Measurements from ENCODE around the gene DTNBP1. TPM values are rescaled to one million over a fixed set of nuclear protein-coding genes. Genes with fewer than 3 reads are reported as not detected.
"Not testable (repeated sequence)": the region's sequence is repeated elsewhere in the genome, so short reads cannot be mapped to it uniquely, and the experiment has no call there.

DTNBP1 gene
- total and polyA plus RNA-seq, 2 donors (not counting 1 experiment from before 2014, with no cell fraction given), result 9.9 to 13.6 TPM

DNA sequence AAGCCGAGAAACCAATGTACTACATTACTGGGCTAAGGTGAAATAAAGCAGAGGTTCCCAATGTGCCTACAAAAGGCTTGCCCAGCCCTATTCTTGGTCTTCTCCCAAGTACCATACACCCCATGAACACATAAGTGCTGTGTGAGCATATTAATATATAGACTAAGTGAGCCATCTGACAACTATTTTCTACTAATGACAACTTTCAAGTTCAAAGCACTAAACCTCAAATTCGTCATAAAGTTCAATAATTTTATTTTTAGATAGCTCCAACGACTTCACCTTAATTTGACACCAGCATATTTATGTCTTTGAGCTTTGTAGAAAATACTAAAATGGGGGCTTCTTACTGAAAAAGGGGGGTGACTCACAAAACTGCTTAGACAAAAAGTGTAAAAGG, 6.7 kb downstream of the DTNBP1 start:
- Histone ChIP-seq H3K79me2 (ENCODE audit: control insufficient read depth, insufficient read depth, low read length) (no peaks in the 10 kb centered on the region), H3K36me3 (ENCODE audit: control insufficient read depth, insufficient read depth, low read length) (no peaks in the 10 kb centered on the region), H3K9me3 (ENCODE audit: control insufficient read depth, insufficient read depth, low read depth, low read length) (no peaks in the 10 kb centered on the region), H3K9ac (ENCODE audit: insufficient read depth, low read length) (no peak overlapping the region), H3K4me1 (ENCODE audit: control insufficient read depth, extremely low read depth, insufficient read depth, low read length) (no peaks in the 10 kb centered on the region), H3K4me2 (ENCODE audit: extremely low read depth, insufficient read depth, low read length) (no peak overlapping the region), H2AFZ (ENCODE audit: low read length) (no peak overlapping the region), H3K4me3 (replicated peaks in 1 of 4; ENCODE audit: control extremely low read depth in 1 of 4, insufficient read depth in 1 of 4, low read depth in 3 of 4, low read length in 4 of 4) (no peak overlapping the region), H3K27me3 (ENCODE audit: control insufficient read depth, insufficient read depth, low read length) (no peaks in the 10 kb centered on the region), H4K20me1 (ENCODE audit: control insufficient read depth, extremely low read depth, insufficient read depth, low read length) (no peaks in the 10 kb centered on the region), H3K27ac (ENCODE audit: insufficient read depth, low read length) (no peak overlapping the region)
- no peak for TF ChIP-seq EZH2 (IDR thresholded peaks at IDR 0.05; ENCODE audit: low read length, missing control alignments)
- TF ChIP-seq, protein P1, sequence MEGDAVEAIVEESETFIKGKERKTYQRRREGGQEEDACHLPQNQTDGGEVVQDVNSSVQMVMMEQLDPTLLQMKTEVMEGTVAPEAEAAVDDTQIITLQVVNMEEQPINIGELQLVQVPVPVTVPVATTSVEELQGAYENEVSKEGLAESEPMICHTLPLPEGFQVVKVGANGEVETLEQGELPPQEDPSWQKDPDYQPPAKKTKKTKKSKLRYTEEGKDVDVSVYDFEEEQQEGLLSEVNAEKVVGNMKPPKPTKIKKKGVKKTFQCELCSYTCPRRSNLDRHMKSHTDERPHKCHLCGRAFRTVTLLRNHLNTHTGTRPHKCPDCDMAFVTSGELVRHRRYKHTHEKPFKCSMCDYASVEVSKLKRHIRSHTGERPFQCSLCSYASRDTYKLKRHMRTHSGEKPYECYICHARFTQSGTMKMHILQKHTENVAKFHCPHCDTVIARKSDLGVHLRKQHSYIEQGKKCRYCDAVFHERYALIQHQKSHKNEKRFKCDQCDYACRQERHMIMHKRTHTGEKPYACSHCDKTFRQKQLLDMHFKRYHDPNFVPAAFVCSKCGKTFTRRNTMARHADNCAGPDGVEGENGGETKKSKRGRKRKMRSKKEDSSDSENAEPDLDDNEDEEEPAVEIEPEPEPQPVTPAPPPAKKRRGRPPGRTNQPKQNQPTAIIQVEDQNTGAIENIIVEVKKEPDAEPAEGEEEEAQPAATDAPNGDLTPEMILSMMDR (conservative IDR thresholded peaks at IDR 0.05 in 1 of 2, IDR thresholded peaks at IDR 0.05 in 1 of 2; ENCODE audit: low read depth in 1 of 2, low read length in 2 of 2), result no peak
- no peak for DNase-seq (ENCODE audit: low read depth in 2 of 2)

- H3K4me3 ChIP-seq (replicated peaks in 1 of 4; ENCODE audit: control extremely low read depth in 1 of 4, insufficient read depth in 1 of 4, low read depth in 3 of 4, low read length in 4 of 4), result no peak overlapping the region
These were observed 8.6 kb downstream of the DTNBP1 start for GRCh38 chr6:15654250-15654649.

GRCh38 chr6:15653581-15653980, 9.2 kb downstream of the DTNBP1 start:
- H3K27ac ChIP-seq (ENCODE audit: insufficient read depth, low read length), result no peak overlapping the region
- no peak for TF ChIP-seq EZH2 (IDR thresholded peaks at IDR 0.05; ENCODE audit: low read length, missing control alignments)
- no peak overlapping the region for H3K4me2 ChIP-seq (ENCODE audit: extremely low read depth, insufficient read depth, low read length)
- H3K36me3 ChIP-seq (ENCODE audit: control insufficient read depth, insufficient read depth, low read length), result no peaks in the 10 kb centered on the region
- no peak overlapping the region for H2AFZ ChIP-seq (ENCODE audit: low read length)
- H4K20me1 ChIP-seq (ENCODE audit: control insufficient read depth, extremely low read depth, insufficient read depth, low read length), result no peaks in the 10 kb centered on the region
- H3K27me3 ChIP-seq (ENCODE audit: control insufficient read depth, insufficient read depth, low read length), result no peaks in the 10 kb centered on the region
- no peak for DNase-seq (ENCODE audit: low read depth in 2 of 2)
- no peak overlapping the region for H3K9ac ChIP-seq (ENCODE audit: insufficient read depth, low read length)
- no peaks in the 10 kb centered on the region for H3K79me2 ChIP-seq (ENCODE audit: control insufficient read depth, insufficient read depth, low read length)
- no peaks in the 10 kb centered on the region for H3K4me1 ChIP-seq (ENCODE audit: control insufficient read depth, extremely low read depth, insufficient read depth, low read length)
- H3K9me3 ChIP-seq (ENCODE audit: control insufficient read depth, insufficient read depth, low read depth, low read length), result no peaks in the 10 kb centered on the region
- H3K4me3 ChIP-seq (replicated peaks in 1 of 4; ENCODE audit: control extremely low read depth in 1 of 4, insufficient read depth in 1 of 4, low read depth in 3 of 4, low read length in 4 of 4), result no peak overlapping the region

More at GRCh38 chr6:15654250-15654649, 8.6 kb downstream of the DTNBP1 start:
- H3K9me3 ChIP-seq (ENCODE audit: control insufficient read depth, insufficient read depth, low read depth, low read length), result no peaks in the 10 kb centered on the region
- H4K20me1 ChIP-seq (ENCODE audit: control insufficient read depth, extremely low read depth, insufficient read depth, low read length), result no peaks in the 10 kb centered on the region
- no peak overlapping the region for H3K4me2 ChIP-seq (ENCODE audit: extremely low read depth, insufficient read depth, low read length)
- H2AFZ ChIP-seq (ENCODE audit: low read length), result no peak overlapping the region
- no peaks in the 10 kb centered on the region for H3K27me3 ChIP-seq (ENCODE audit: control insufficient read depth, insufficient read depth, low read length)
- H3K79me2 ChIP-seq (ENCODE audit: control insufficient read depth, insufficient read depth, low read length), result no peaks in the 10 kb centered on the region
- H3K36me3 ChIP-seq (ENCODE audit: control insufficient read depth, insufficient read depth, low read length), result no peaks in the 10 kb centered on the region
- H3K27ac ChIP-seq (ENCODE audit: insufficient read depth, low read length), result no peak overlapping the region
- no peaks in the 10 kb centered on the region for H3K4me1 ChIP-seq (ENCODE audit: control insufficient read depth, extremely low read depth, insufficient read depth, low read length)
- TF ChIP-seq EZH2 (IDR thresholded peaks at IDR 0.05; ENCODE audit: low read length, missing control alignments), result no peak
- TF ChIP-seq, protein P1 (conservative IDR thresholded peaks at IDR 0.05 in 1 of 2, IDR thresholded peaks at IDR 0.05 in 1 of 2; ENCODE audit: low read depth in 1 of 2, low read length in 2 of 2), result no peak
- DNase-seq (ENCODE audit: low read depth in 2 of 2), result no peak
- H3K9ac ChIP-seq (ENCODE audit: insufficient read depth, low read length), result no peak overlapping the region

GRCh38 chr6:15650004-15650559, 12.7 kb downstream of the DTNBP1 start:
- not testable (repeated sequence) for H3K4me1 ChIP-seq (ENCODE audit: control insufficient read depth, extremely low read depth, insufficient read depth, low read length); H3K36me3 ChIP-seq (ENCODE audit: control insufficient read depth, insufficient read depth, low read length); H3K9ac ChIP-seq (ENCODE audit: insufficient read depth, low read length); H4K20me1 ChIP-seq (ENCODE audit: control insufficient read depth, extremely low read depth, insufficient read depth, low read length); H3K4me3 ChIP-seq (replicated peaks in 1 of 4; ENCODE audit: control extremely low read depth in 1 of 4, insufficient read depth in 1 of 4, low read depth in 3 of 4, low read length in 4 of 4); H3K27ac ChIP-seq (ENCODE audit: insufficient read depth, low read length); H3K4me2 ChIP-seq (ENCODE audit: extremely low read depth, insufficient read depth, low read length); H3K27me3 ChIP-seq (ENCODE audit: control insufficient read depth, insufficient read depth, low read length); H3K79me2 ChIP-seq (ENCODE audit: control insufficient read depth, insufficient read depth, low read length); H3K9me3 ChIP-seq (ENCODE audit: control insufficient read depth, insufficient read depth, low read depth, low read length); H2AFZ ChIP-seq (ENCODE audit: low read length)
- DNase-seq (ENCODE audit: low read depth in 2 of 2), result peak; percentile 19 to 74
